Measurements from ENCODE around the gene NTRK2.

Gene NTRK2

GRCh38 chr9:84880835-84881234 is 211.3 kb downstream of the NTRK2 start:
- Histone ChIP-seq H3K4me3 (ENCODE audit: low read depth, low read length) (no peak overlapping the region), H3K27ac (ENCODE audit: extremely low read depth, low read depth, low read length) (no peak overlapping the region), H3K9me3 (ENCODE audit: control insufficient read depth, insufficient read depth, low read depth, low read length) (no peaks in the 10 kb centered on the region), H3K36me3 (ENCODE audit: control insufficient read depth in 2 of 2, insufficient read depth in 1 of 2, low read length in 2 of 2) (no peaks in the 10 kb centered on the region), H3K4me1 (ENCODE audit: control insufficient read depth, insufficient read depth, low read length) (no peaks in the 10 kb centered on the region)
- TF ChIP-seq ZNF558 (tag by site-specific recombination; IDR thresholded peaks at IDR 0.05), result no peak
- TF ChIP-seq ZNF23 (tag by site-specific recombination; IDR thresholded peaks at IDR 0.05; ENCODE audit: borderline replicate concordance), result no peak
- no peak for TF ChIP-seq ATF2 (tag by site-specific recombination; IDR thresholded peaks at IDR 0.05; ENCODE audit: low read depth)
- no peak for TF ChIP-seq ZNF10 (tag by site-specific recombination; IDR thresholded peaks at IDR 0.05)
- no peak for TF ChIP-seq BCL11B (tag by site-specific recombination; IDR thresholded peaks at IDR 0.05; ENCODE audit: low read depth)
- no peak for TF ChIP-seq ZBTB7A (tag by site-specific recombination; IDR thresholded peaks at IDR 0.05; ENCODE audit: low read depth)
- no peak for TF ChIP-seq ZNF114 (tag by site-specific recombination; IDR thresholded peaks at IDR 0.05)
- no peak for TF ChIP-seq WT1 (tag by site-specific recombination; IDR thresholded peaks at IDR 0.05)
- POLR2A ChIA-PET, result no interaction called here
- CTCF ChIA-PET, result interaction anchor here (0.6 to 1.0 kb wide), 2 partner anchors 8 to 58 kb away, joined by 3 to 4 read pairs; no protein-coding TSS in a partner anchor

GRCh38 chr9:84886866-84887265 is 217.3 kb downstream of the NTRK2 start:
- Histone ChIP-seq H3K27ac (ENCODE audit: extremely low read depth, low read depth, low read length) (no peak overlapping the region), H3K36me3 (ENCODE audit: control insufficient read depth in 2 of 2, insufficient read depth in 1 of 2, low read length in 2 of 2) (no peaks in the 10 kb centered on the region), H3K4me3 (ENCODE audit: low read depth, low read length) (no peak overlapping the region), H3K4me1 (ENCODE audit: control insufficient read depth, insufficient read depth, low read length) (no peaks in the 10 kb centered on the region), H3K9me3 (ENCODE audit: control insufficient read depth, insufficient read depth, low read depth, low read length) (no peaks in the 10 kb centered on the region)
- ChIA-PET POLR2A (no interaction called here), CTCF (interaction anchor here (0.5 to 1.5 kb wide), 3 partner anchors 8 to 492 kb away, joined by 3 read pairs; no protein-coding TSS in a partner anchor)
- TF ChIP-seq ZBTB7A (tag by site-specific recombination; IDR thresholded peaks at IDR 0.05; ENCODE audit: low read depth), result no peak
- TF ChIP-seq ZNF544 (tag by site-specific recombination; IDR thresholded peaks at IDR 0.05), result no peak
- no peak for TF ChIP-seq ZNF366 (tag by site-specific recombination; conservative IDR thresholded peaks at IDR 0.05)
- TF ChIP-seq BCL6B (tag by site-specific recombination; IDR thresholded peaks at IDR 0.05), result no peak
- no peak for TF ChIP-seq KLF9 (tag by site-specific recombination; IDR thresholded peaks at IDR 0.05; ENCODE audit: low read depth)
- no peak for TF ChIP-seq ZNF529 (tag by site-specific recombination; IDR thresholded peaks at IDR 0.05; ENCODE audit: insufficient replicate concordance)
- no peak for TF ChIP-seq KLF1 (tag by site-specific recombination; IDR thresholded peaks at IDR 0.05)
- no peak for TF ChIP-seq ZNF140 (tag by site-specific recombination; IDR thresholded peaks at IDR 0.05)
- TF ChIP-seq ZNF513 (tag by site-specific recombination; IDR thresholded peaks at IDR 0.05), result no peak
- no peak for TF ChIP-seq ZNF174 (tag by site-specific recombination; IDR thresholded peaks at IDR 0.05)
- TF ChIP-seq ZNF175 (tag by site-specific recombination; IDR thresholded peaks at IDR 0.05), result no peak

- ChIA-PET POLR2A (interaction anchor here (0.6 kb wide), 1 partner anchor 551 kb away, joined by 3 read pairs; no protein-coding TSS in a partner anchor), CTCF (interaction anchor here (0.5 to 1.0 kb wide), 5 partner anchors 20 to 495 kb away, joined by 3 to 7 read pairs (median 3); no protein-coding TSS in a partner anchor)
- no peak overlapping the region for H3K27ac ChIP-seq (ENCODE audit: extremely low read depth, low read depth, low read length)
- TF ChIP-seq ZNF624 (tag by site-specific recombination; IDR thresholded peaks at IDR 0.05) (no peak), ZBTB11 (tag by site-specific recombination; conservative IDR thresholded peaks at IDR 0.05; ENCODE audit: low read depth) (no peak), ZBTB48 (tag by site-specific recombination; IDR thresholded peaks at IDR 0.05) (no peak), ZNF843 (tag by site-specific recombination; IDR thresholded peaks at IDR 0.05) (no peak), ZNF692 (tag by site-specific recombination; IDR thresholded peaks at IDR 0.05) (no peak), ZNF19 (tag by site-specific recombination; IDR thresholded peaks at IDR 0.05; ENCODE audit: low read depth) (no peak)
Measured at GRCh38 chr9:84891924-84892323, 222.4 kb downstream of the NTRK2 start.

More at GRCh38 chr9:84891924-84892323, 222.4 kb downstream of the NTRK2 start:
- Histone ChIP-seq H3K4me3 (ENCODE audit: low read depth, low read length) (no peak overlapping the region), H3K36me3 (ENCODE audit: control insufficient read depth in 2 of 2, insufficient read depth in 1 of 2, low read length in 2 of 2) (no peaks in the 10 kb centered on the region), H3K4me1 (ENCODE audit: control insufficient read depth, insufficient read depth, low read length) (no peaks in the 10 kb centered on the region), H3K9me3 (ENCODE audit: control insufficient read depth, insufficient read depth, low read depth, low read length) (no peaks in the 10 kb centered on the region)

Data from HEK293 (cell line).